Prostate gland (tissue), 2 donors: ENCODE data around the gene MYL2. TPM values are rescaled to one million over a fixed set of nuclear protein-coding genes. Genes with fewer than 3 reads are reported as not detected.

ENCODE experiments used
- DNase-seq: peaks from one replicate; pipeline ENCODE4 v3.0.0-alpha.2; 2019; ENCODE audit warnings: low spot score
- H3K27ac ChIP-seq, 2 donors: fragments of 200-600 bp; sonication (generic); 2 replicates each; pipeline ENCODE4 v1.5.1; 2017 to 2019
- H3K27me3 ChIP-seq: fragments of 200-600 bp; sonication (generic); replicated peaks from 2 replicates; pipeline ENCODE4 v1.5.1; 2019; ENCODE audit not compliant: insufficient read depth
- H3K36me3 ChIP-seq, 2 donors: fragments of 200-600 bp; sonication (generic); 1 replicate in 1 of 2; 2 replicates in 1 of 2; pipeline versions ENCODE4 v1.5.1 to v1.8.1; 2017 to 2019
- H3K4me1 ChIP-seq: fragments of 200-600 bp; sonication (generic); replicated peaks from 2 replicates; pipeline ENCODE4 v1.5.1; 2019
- H3K4me3 ChIP-seq, 2 donors: fragments of 200-600 bp; sonication (generic); 2 replicates each; pipeline ENCODE4 v1.5.1; 2017 to 2019
- H3K9me3 ChIP-seq: fragments of 200-600 bp; sonication (generic); 2 replicates; pipeline ENCODE4 v1.5.1; 2017
- POLR2A ChIP-seq: fragments of 450-650 bp; IDR thresholded peaks from one replicate; pipeline ENCODE4 v1.6.1; 2016; ENCODE audit warnings: antibody characterized with exemption, mild to moderate bottlenecking
- POLR2AphosphoS5 ChIP-seq: sonication (generic); formaldehyde crosslinking; IDR thresholded peaks from one replicate; pipeline ENCODE4 v1.6.1; 2017; ENCODE audit warnings: antibody characterized with exemption
- WGBS: methylation state at CpG from one replicate; pipeline ENCODE4 v1.1.5; 2018; 5-methylcytosine and 5-hydroxymethylcytosine counted together
- intact Hi-C: fragments of 100-400 bp; cut with DNase I; formaldehyde crosslinking; loops from one replicate; pipeline ENCODE4 v1.14.2; 2022
- total RNA-seq, 2 donors: library from RNA; depleted of rRNA; stranded (reverse); fragments of >200 nt; gene quantifications; one replicate each; pipeline ENCODE4 v1.1.0, GENCODE V29; 2016
- TF ChIP-seq, protein P1 (sequence below), 4 experiments: fragments of 200-600 bp in 2 of 4; fragments of 450-650 bp in 2 of 4; sonication (generic) in 2 of 4; IDR thresholded peaks; 1 replicate in 3 of 4; 2 replicates in 1 of 4; pipeline ENCODE4 v1.5.1; 2016 to 2019; ENCODE audit warnings: antibody characterized with exemption in 4 of 4, mild to moderate bottlenecking in 2 of 4, moderate library complexity in 2 of 4

The MYL2 gene
- total RNA-seq, 2 donors from 2014 or later: 39.5 TPM; not detected in 1

DNA sequence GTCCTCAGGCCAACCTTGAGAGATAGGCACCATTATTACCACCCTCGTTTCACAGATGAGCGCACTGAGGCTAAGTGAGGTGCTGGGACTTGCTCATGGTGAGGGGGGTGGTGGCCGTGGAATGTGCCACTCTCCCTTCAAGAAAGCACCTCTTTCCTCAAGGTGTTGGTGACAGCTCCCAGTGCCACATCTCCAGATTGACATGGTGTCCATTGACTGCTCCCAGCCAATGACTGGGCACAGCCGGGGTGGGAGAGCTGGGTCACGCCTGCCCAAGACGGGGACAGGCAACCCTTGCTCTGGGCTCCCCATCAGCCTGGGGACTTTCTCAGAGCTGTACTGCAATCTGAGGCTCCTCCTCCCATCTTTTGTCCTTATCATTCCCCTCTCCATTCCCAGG is 21.0 kb upstream of the MYL2 start:
- 80% methylated on average over 6 of the region's 6 CpGs for WGBS
- H3K36me3 ChIP-seq: no peaks in the 10 kb centered on the region
- no peaks in the 10 kb centered on the region for H3K4me1 ChIP-seq
- no peak overlapping the region for H3K4me3 ChIP-seq
- intact Hi-C loops: loop anchor here (5.0 kb wide), 1 partner anchor 366 kb away; no protein-coding TSS in a partner anchor
- no peak for DNase-seq
- H3K9me3 ChIP-seq: no peaks in the 10 kb centered on the region
- no peaks in the 10 kb centered on the region for H3K27me3 ChIP-seq
- TF ChIP-seq, protein P1, sequence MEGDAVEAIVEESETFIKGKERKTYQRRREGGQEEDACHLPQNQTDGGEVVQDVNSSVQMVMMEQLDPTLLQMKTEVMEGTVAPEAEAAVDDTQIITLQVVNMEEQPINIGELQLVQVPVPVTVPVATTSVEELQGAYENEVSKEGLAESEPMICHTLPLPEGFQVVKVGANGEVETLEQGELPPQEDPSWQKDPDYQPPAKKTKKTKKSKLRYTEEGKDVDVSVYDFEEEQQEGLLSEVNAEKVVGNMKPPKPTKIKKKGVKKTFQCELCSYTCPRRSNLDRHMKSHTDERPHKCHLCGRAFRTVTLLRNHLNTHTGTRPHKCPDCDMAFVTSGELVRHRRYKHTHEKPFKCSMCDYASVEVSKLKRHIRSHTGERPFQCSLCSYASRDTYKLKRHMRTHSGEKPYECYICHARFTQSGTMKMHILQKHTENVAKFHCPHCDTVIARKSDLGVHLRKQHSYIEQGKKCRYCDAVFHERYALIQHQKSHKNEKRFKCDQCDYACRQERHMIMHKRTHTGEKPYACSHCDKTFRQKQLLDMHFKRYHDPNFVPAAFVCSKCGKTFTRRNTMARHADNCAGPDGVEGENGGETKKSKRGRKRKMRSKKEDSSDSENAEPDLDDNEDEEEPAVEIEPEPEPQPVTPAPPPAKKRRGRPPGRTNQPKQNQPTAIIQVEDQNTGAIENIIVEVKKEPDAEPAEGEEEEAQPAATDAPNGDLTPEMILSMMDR (IDR thresholded peaks at IDR 0.05): no peak
- TF ChIP-seq POLR2AphosphoS5 (no peak), POLR2A (no peak)
- H3K27ac ChIP-seq: no peak overlapping the region

DNA sequence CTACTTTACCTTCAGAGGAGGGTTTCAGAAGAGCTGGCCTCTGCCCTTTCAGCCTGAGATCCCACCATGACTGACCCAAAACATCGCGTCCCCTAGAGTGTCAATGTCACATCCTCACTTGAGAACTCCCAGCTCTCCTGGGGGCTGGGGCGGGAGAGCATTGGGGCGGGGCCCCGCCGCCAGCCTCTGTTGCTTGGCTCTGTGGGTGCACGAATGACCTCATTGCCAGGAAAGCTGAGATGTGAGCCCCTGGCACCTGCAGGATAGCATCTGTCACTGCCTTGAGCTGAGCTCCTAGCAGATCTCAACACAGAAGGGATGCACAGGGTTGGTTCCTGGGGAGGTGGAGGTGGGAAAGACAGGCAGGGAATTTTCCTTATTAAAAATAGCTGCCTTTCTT is 20.6 kb upstream of the MYL2 start:
- no peak for DNase-seq
- no peak overlapping the region for H3K4me3 ChIP-seq
- no peaks in the 10 kb centered on the region for H3K27me3 ChIP-seq
- intact Hi-C loops: loop anchor here (5.0 kb wide), 1 partner anchor 366 kb away; no protein-coding TSS in a partner anchor
- no peaks in the 10 kb centered on the region for H3K9me3 ChIP-seq
- H3K36me3 ChIP-seq: no peaks in the 10 kb centered on the region
- 93% methylated on average over 3 of the region's 7 CpGs for WGBS
- TF ChIP-seq POLR2AphosphoS5 (no peak), POLR2A (no peak)
- TF ChIP-seq, protein P1 (IDR thresholded peaks at IDR 0.05): no peak
- H3K27ac ChIP-seq: no peak overlapping the region
- H3K4me1 ChIP-seq: no peaks in the 10 kb centered on the region

DNA sequence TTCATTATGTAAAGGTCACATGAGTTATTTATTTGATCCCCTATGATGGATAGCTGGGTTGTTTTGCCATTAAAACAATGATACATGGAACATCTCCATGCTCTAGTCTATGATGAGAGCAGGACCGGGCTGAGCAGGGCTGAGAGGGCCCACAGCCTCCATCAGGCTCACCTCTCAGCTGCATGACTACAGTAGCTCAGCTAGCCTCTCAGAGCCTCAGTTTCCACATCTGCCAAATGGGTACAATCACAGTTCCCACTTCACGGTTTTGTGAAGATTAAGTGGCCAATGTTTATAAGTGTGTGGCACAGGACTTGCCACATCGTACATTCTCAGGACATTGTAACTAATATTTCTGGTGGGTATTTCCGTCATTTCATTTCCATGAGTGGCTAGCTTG is 19.9 kb upstream of the MYL2 start:
- H3K4me1 ChIP-seq: no peaks in the 10 kb centered on the region
- TF ChIP-seq, protein P1 (IDR thresholded peaks at IDR 0.05): no peak
- no peak for TF ChIP-seq POLR2AphosphoS5
- no peak for TF ChIP-seq POLR2A
- H3K4me3 ChIP-seq: no peak overlapping the region
- DNase-seq: no peak
- no peak overlapping the region for H3K27ac ChIP-seq
- intact Hi-C loops: loop anchor here (5.0 kb wide), 1 partner anchor 367 kb away; no protein-coding TSS in a partner anchor
- no peaks in the 10 kb centered on the region for H3K36me3 ChIP-seq
- WGBS: 91% methylated on average over 4 of the region's 4 CpGs
- no peaks in the 10 kb centered on the region for H3K27me3 ChIP-seq
- H3K9me3 ChIP-seq: no peaks in the 10 kb centered on the region

DNA sequence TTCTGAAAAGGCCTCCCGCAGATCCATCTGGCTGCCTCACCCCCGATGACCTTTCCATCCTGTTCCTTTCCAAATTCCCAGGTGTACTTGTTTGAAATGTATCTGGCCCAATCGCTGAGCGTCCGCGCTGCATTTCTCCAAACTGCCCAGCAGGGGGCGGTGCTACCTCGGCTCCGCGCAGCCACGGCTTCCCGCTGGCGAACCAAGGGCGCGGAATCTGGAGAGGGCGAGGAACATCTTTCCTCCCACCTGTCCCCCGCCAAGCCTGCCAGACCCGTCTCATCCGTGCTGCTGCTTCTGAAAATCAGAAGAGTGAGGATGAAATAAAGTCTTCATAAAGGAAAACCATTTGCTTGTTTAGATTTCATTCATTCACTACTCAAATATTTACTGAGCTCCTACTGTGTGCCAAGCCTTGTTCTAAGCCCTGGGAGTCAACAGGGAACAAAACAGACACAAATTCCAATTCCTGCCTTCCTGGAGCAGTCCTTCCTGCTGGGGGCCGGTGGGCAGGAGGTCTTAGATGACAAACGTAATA is 16.8 kb upstream of the MYL2 start:
- Histone ChIP-seq H3K36me3 (no peaks in the 10 kb centered on the region), H3K27me3 (no peaks in the 10 kb centered on the region), H3K27ac (no peak overlapping the region), H3K4me1 (no peaks in the 10 kb centered on the region), H3K9me3 (no peaks in the 10 kb centered on the region), H3K4me3 (no peak overlapping the region)
- intact Hi-C loops: no loop called here
- TF ChIP-seq, protein P1 (IDR thresholded peaks at IDR 0.05): peak; percentile 72 to 86 (median 80)
- TF ChIP-seq POLR2A: no peak
- DNase-seq: peak; percentile 18
- 5% methylated on average over 21 of the region's 21 CpGs for WGBS

DNA sequence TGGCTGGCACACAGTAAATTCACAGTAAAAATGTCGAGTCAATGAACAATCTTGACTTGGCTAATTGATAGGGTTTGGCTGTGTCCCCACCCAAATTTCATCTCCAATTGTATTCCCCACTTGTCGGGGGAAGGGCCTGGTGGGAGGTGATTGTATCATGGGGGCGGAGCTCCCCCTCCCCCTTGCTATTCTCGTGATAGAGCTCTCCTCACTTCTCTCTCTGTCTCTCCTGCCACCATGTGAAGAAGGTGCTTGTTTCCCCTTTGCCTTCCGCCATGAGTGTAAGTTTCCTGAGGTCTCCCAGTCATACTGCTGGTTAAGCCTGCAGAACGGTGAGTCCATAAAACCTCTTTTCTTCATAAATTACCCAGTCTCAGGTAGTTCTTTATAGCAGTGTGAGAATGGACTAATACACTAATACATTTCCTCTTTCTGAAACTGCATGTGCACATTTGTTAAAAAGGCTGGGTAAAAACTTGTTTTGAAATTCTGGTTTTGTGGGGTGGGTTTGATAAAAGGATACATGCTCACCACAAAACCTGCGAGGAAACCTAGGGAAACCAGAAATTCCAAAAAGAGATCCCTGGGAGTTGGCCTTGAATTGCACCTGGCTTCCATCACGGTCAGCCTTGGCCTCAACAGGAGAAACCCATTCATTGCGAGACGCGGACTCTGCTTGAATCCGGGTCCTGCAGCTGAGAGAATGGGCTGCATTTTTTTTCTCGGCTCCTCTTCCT is 16.2 kb upstream of the MYL2 start:
- no peak for DNase-seq
- H3K27me3 ChIP-seq: no peaks in the 10 kb centered on the region
- H3K4me1 ChIP-seq: no peaks in the 10 kb centered on the region
- no peaks in the 10 kb centered on the region for H3K36me3 ChIP-seq
- no peaks in the 10 kb centered on the region for H3K9me3 ChIP-seq
- H3K27ac ChIP-seq: no peak overlapping the region
- TF ChIP-seq POLR2A: no peak
- TF ChIP-seq, protein P1 (IDR thresholded peaks at IDR 0.05): no peak
- no peak for TF ChIP-seq POLR2AphosphoS5
- 45% methylated on average over 13 of the region's 13 CpGs for WGBS
- intact Hi-C loops: no loop called here
- H3K4me3 ChIP-seq: no peak overlapping the region
